Testis (tissue), 2 donors: ENCODE results near the gene GABRA5.

Source experiments
- POLR2A ChIP-seq: fragments of 450-650 bp; IDR thresholded peaks from one replicate; pipeline ENCODE4 v1.6.1; 2017; ENCODE audit warnings: antibody characterized with exemption, mild to moderate bottlenecking, moderate library complexity
- TF ChIP-seq, protein P1 (sequence below), 3 experiments: fragments of 450-650 bp in 2 of 3; fragments of 200-600 bp in 1 of 3; sonication (generic) in 1 of 3; IDR thresholded peaks; one replicate each; pipeline ENCODE4 v1.5.1; 2016 to 2019; ENCODE audit warnings: antibody characterized with exemption in 3 of 3, mild to moderate bottlenecking in 2 of 3, moderate library complexity in 1 of 3

DNA sequence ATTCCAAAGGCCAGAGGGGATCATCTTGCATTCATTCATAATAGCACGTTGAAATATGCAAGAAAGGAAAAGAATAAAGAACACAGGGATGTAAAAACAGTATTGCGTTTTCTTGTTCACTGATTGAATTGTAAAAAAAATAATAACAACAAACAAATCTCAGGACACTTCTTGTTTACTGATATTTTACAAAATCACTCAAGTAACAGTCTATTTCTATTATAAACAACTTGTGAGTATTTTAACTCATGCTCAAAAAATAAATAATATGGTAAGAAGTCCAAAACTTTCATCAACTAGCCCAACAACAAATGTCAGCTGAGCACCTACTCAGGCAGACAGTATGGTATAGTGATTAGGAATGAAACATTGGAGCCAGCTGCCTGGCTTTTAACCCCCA is 101.9 kb downstream of the GABRA5 start:
- no peak for TF ChIP-seq POLR2A
- TF ChIP-seq, protein P1, sequence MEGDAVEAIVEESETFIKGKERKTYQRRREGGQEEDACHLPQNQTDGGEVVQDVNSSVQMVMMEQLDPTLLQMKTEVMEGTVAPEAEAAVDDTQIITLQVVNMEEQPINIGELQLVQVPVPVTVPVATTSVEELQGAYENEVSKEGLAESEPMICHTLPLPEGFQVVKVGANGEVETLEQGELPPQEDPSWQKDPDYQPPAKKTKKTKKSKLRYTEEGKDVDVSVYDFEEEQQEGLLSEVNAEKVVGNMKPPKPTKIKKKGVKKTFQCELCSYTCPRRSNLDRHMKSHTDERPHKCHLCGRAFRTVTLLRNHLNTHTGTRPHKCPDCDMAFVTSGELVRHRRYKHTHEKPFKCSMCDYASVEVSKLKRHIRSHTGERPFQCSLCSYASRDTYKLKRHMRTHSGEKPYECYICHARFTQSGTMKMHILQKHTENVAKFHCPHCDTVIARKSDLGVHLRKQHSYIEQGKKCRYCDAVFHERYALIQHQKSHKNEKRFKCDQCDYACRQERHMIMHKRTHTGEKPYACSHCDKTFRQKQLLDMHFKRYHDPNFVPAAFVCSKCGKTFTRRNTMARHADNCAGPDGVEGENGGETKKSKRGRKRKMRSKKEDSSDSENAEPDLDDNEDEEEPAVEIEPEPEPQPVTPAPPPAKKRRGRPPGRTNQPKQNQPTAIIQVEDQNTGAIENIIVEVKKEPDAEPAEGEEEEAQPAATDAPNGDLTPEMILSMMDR (IDR thresholded peaks at IDR 0.05): no peak
